GM23338 (cell line): Measurements from ENCODE around the gene MAPK11.

Experiments
- CREB1 ChIP-seq: fragments of 250-450 bp; sonication (Bioruptor Pico); IDR thresholded peaks from 2 replicates; pipeline ENCODE4 v1.5.0; 2020; ENCODE audit warnings: low read depth, mild to moderate bottlenecking, moderate library complexity
- CTCF ChIP-seq, 2 experiments: fragments of 200-600 bp in 1 of 2; sonication (generic) in 1 of 2; conservative IDR thresholded peaks; 2 replicates each; pipeline versions ENCODE4 v1.5.1 to v1.6.1; 2016 to 2017; ENCODE audit warnings: antibody characterized with exemption in 2 of 2, low read depth in 2 of 2, mild to moderate bottlenecking in 2 of 2, moderate library complexity in 1 of 2
- ETS1 ChIP-seq: IDR thresholded peaks from 2 replicates; pipeline ENCODE4 v1.6.1; 2016; ENCODE audit warnings: antibody characterized with exemption
- EZH2 ChIP-seq: fragments of 200-600 bp; sonication (generic); IDR thresholded peaks from one replicate; pipeline ENCODE4 v1.8.0; 2017; ENCODE audit warnings: antibody characterized with exemption, mild to moderate bottlenecking, low read depth; ENCODE audit not compliant: unreplicated experiment
- EZH2phosphoT487 ChIP-seq: fragments of 200-600 bp; sonication (generic); IDR thresholded peaks from one replicate; pipeline ENCODE4 v1.8.1; 2018; ENCODE audit warnings: antibody characterized with exemption; ENCODE audit not compliant: unreplicated experiment
- JUNB ChIP-seq: IDR thresholded peaks from one replicate; pipeline ENCODE4 v1.6.1; 2016; ENCODE audit warnings: antibody characterized with exemption; ENCODE audit not compliant: unreplicated experiment
- POLR2AphosphoS5 ChIP-seq: IDR thresholded peaks from 2 replicates; pipeline ENCODE4 v1.6.1; 2016; ENCODE audit warnings: antibody characterized with exemption, low read depth
- REST ChIP-seq: IDR thresholded peaks from one replicate; pipeline ENCODE4 v1.6.1; 2018; ENCODE audit warnings: antibody characterized with exemption; ENCODE audit not compliant: unreplicated experiment
- STAT1 ChIP-seq: IDR thresholded peaks from one replicate; pipeline ENCODE4 v1.6.1; 2016; ENCODE audit warnings: antibody characterized with exemption; ENCODE audit not compliant: unreplicated experiment
- ZNF114 ChIP-seq: fragments of 250-450 bp; sonication (Bioruptor Pico); IDR thresholded peaks from 2 replicates; pipeline ENCODE4 v1.5.0; 2020; ENCODE audit warnings: mild to moderate bottlenecking, moderate library complexity
- ZNF331 ChIP-seq: fragments of 250-450 bp; sonication (Bioruptor Pico); IDR thresholded peaks from 2 replicates; pipeline ENCODE4 v1.5.0; 2020; ENCODE audit warnings: low read depth, mild to moderate bottlenecking, moderate library complexity
- ZNF462 ChIP-seq: fragments of 250-450 bp; sonication (Bioruptor Pico); IDR thresholded peaks from 2 replicates; pipeline ENCODE4 v1.5.0; 2020; ENCODE audit warnings: mild to moderate bottlenecking, moderate library complexity

- TF ChIP-seq CREB1 (CRISPR knock-in tag) (no peak), CTCF (conservative IDR thresholded peaks at IDR 0.05; ENCODE audit: low read depth in 2 of 2) (no peak), ETS1 (no peak), EZH2phosphoT487 (no peak), POLR2AphosphoS5 (no peak), REST (no peak), JUNB (no peak), EZH2 (no peak), STAT1 (no peak), ZNF462 (no peak), ZNF114 (CRISPR knock-in tag) (no peak), ZNF331 (CRISPR knock-in tag) (no peak)
Observed at GRCh38 chr22:50262973-50263617, 7.1 kb downstream of the MAPK11 start.
